Measurements from ENCODE around the gene SPTLC2. TPM values are rescaled to one million over a fixed set of nuclear protein-coding genes. Genes with fewer than 3 reads are reported as not detected.

SPTLC2 gene, protein sequence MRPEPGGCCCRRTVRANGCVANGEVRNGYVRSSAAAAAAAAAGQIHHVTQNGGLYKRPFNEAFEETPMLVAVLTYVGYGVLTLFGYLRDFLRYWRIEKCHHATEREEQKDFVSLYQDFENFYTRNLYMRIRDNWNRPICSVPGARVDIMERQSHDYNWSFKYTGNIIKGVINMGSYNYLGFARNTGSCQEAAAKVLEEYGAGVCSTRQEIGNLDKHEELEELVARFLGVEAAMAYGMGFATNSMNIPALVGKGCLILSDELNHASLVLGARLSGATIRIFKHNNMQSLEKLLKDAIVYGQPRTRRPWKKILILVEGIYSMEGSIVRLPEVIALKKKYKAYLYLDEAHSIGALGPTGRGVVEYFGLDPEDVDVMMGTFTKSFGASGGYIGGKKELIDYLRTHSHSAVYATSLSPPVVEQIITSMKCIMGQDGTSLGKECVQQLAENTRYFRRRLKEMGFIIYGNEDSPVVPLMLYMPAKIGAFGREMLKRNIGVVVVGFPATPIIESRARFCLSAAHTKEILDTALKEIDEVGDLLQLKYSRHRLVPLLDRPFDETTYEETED
- 10 to 100 TPM; 29.3 to 40.3 TPM for total RNA-seq

DNA sequence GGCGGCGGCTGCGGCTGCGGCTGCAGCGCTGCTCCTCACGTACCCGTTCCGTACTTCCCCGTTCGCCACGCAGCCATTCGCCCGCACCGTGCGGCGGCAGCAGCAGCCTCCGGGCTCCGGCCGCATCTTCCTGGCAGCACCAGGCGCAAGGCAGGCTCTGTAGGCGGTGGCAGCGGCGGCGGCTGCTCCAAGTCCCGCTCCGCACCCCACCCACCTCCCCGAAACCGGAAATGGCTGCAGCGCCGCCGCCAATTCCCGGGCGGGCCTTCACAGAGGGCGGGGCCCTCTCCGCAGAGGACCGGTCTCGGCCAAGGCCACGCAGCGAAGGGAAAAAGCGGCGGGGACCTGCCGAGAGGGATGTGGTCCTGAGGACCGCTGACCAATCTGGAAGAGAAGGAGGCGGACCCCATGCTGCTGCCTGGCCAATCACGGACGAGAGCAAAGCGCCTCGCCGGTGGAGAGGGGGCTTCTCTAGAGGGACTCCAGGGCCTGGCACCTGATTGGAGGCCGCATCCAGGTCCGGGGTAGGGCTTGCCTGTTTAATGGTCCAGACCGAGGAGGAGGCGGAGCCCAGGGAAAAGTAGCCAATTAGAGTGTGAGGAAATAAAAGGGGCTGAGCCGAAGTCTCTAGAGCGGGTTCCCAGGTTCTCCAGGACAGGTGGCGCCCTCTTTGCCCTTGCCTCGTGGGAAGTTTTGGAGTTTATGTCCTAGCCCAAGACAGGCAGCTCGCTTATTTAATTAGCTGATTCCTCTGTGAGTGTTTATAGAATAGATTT lies at the start of gene SPTLC2:
Gene SPTLC2 (minus strand): TSS at position 184 of the 776 bp plus-strand sequence. CDS start 58 bp downstream, at position 126.

DNA sequence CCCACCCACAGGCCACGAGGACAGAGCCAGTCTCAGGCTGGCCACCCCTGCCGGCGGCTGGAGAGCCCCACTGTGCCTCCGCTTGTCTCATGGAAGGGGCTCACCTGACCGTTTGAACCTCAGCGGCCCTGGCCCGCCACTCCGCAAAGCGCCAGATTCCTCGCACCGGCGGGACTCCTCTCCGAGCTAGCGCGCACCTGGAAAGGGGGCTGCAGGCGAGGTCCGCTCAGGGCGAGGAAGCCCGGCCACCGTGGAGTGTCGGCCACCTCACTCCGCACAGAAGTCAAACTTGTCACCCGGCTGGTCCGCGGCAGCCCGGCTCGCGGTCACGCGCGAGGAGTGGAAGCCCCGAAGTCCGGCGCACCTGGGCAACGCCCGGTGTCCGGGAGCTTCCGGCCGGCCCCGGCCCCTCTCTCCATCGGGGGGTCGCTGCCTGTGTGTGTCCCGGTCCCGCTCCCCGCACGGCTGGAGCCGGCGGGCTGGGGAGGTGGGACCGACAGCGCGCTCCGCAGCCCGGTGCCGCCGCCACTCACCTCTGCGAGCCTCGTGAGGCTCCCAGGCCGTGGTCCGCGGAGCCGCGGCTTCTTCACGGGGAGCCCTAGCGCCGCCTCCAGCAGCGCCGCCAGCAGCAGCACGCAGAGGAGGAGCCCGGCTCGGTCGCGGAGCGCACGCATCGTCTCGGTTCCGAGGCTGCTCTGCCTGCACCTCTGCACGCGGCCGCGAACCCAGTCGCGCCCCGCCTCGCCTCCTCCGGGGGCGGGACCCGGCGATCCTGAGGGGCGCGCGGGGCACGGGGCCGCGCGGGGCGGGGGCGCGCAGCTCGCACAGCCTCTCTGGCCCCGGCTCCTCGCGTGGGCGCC lies 118.1 kb downstream of the SPTLC2 start, which contains the start of gene ISM2:
Gene ISM2 (minus strand): TSS at position 697 of the 860 bp plus-strand sequence. CDS start 23 bp downstream, at position 674.

DNA sequence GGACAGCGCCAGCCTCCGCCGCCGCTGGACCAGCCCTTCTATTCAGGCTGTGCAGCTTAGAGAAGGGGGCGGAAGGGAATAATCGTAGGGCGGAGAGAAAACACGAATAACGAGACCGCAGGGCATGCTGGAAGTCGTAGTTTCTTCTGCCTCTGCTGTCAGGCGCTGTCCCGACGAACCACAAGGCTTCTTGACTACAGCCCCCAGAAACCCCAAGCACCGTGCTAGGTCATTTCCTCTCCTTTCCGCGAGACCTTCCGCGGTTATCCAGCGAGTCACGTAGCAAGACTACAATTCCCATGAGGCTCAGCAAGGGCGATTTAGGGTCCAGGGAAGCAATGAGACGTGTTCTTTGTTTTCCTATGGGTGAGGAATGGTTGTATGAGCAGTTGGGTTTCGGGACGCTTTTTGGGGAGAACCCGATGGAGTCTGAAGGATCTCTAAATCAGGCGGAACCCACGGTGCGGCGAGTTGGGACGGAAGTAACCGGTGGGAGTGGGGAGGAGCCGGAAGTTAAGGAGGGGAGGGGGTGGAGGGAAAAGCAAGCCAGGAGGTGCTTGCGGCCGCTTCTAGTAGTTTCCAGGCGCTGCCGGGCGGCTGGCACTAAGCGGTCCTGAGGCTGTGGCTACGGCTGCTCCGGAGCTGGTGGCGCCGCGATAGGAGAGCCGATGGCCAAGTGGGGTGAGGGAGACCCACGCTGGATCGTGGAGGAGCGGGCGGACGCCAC lies 158.8 kb downstream of the SPTLC2 start, which contains the start of the genes AHSA1 and VIPAS39:
Gene AHSA1 (plus strand): TSS at position 572 of the 727 bp plus-strand sequence. CDS start 97 bp downstream, at position 669.
Gene VIPAS39 (minus strand): TSS at position 80 of the 727 bp plus-strand sequence. CDS start 3,499 bp downstream, outside the sequence.

Small RNA genes within 50 kb of the gene (small RNA-seq; reads per million reads assigned to genes)
- gene COX6CP11, result 0 reads per million in 2 donors
- gene RF00404, result 0 reads per million in 2 donors
- gene RN7SL587P, result 0 reads per million in 2 donors

Other genes starting within 250 kb of the SPTLC2 start
- gene TMED8, start 239.5 kb downstream of the SPTLC2 start, total RNA-seq, result 10 to 100 TPM; 19.6 to 28.0 TPM
- gene SAMD15, start 239.3 kb downstream of the SPTLC2 start, total RNA-seq, result 1 to 10 TPM; 1.0 to 2.0 TPM
- gene NOXRED1, start 193.1 kb downstream of the SPTLC2 start, total RNA-seq, result 1 to 10 TPM in 1 of 2 donors, under 1 TPM in 1; 0.33 to 1.4 TPM
- gene VIPAS39, start 159.0 kb downstream of the SPTLC2 start, total RNA-seq, result 10 to 100 TPM; 25.8 to 31.0 TPM
- gene AHSA1, start 158.5 kb downstream of the SPTLC2 start, total RNA-seq, result 100 to 1,000 TPM in 1 of 2 donors, 10 to 100 TPM in 1; 97.0 to 196 TPM
- not detected for gene ISM2, start 117.8 kb downstream of the SPTLC2 start, total RNA-seq
- gene ALKBH1, start 91.4 kb upstream of the SPTLC2 start, total RNA-seq, result 10 to 100 TPM in 1 of 2 donors, 1 to 10 TPM in 1; 10.0 to 15.3 TPM
- gene SLIRP, start 91.5 kb upstream of the SPTLC2 start, total RNA-seq, result 100 to 1,000 TPM; 196 to 201 TPM
- gene SNW1, start 144.5 kb upstream of the SPTLC2 start, total RNA-seq, result 10 to 100 TPM; 59.2 to 78.6 TPM
- gene ADCK1, start 183.5 kb upstream of the SPTLC2 start, total RNA-seq, result 10 to 100 TPM in 1 of 2 donors, 1 to 10 TPM in 1; 8.0 to 15.8 TPM